GM18511 (cell line): ENCODE results near the gene ARHGAP6.
"Not testable (repeated sequence)": the region's sequence is repeated elsewhere in the genome, so short reads cannot be mapped to it uniquely, and the experiment has no call there.

Experiments
- ATAC-seq: cut with Tn5 transposase; IDR thresholded peaks from one replicate; pipeline ENCODE4 v1.9.1; 2021; ENCODE audit warnings: mild to moderate bottlenecking, moderate library complexity; ENCODE audit not compliant: unreplicated experiment

The ARHGAP6 gene

GRCh38 chrX:11578301-11578700 lies 87.4 kb downstream of the ARHGAP6 start:
- ATAC-seq: not testable (repeated sequence)

- ATAC-seq: no peak
Measured at GRCh38 chrX:11577603-11578002, 88.1 kb downstream of the ARHGAP6 start.

DNA sequence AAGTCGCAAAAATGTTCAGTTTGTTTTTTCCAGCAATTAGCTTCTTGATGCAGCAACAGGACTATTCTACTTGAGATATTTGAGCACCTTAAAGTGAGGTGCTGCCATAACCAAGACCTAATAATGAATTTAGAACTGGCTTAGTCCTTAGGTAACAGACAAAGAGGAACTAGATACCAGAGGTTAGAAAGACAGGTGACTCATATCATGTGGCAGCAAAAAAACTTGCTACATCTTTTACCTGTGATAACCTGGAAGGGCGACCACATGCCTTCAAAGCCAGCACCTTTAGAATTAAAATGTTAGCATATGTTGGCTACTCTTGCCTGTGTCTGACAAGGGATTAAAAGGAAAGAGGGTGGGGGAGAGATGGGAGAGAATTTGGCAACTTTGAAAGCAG lies 90.4 kb downstream of the ARHGAP6 start:
- ATAC-seq: peak; percentile 61

DNA sequence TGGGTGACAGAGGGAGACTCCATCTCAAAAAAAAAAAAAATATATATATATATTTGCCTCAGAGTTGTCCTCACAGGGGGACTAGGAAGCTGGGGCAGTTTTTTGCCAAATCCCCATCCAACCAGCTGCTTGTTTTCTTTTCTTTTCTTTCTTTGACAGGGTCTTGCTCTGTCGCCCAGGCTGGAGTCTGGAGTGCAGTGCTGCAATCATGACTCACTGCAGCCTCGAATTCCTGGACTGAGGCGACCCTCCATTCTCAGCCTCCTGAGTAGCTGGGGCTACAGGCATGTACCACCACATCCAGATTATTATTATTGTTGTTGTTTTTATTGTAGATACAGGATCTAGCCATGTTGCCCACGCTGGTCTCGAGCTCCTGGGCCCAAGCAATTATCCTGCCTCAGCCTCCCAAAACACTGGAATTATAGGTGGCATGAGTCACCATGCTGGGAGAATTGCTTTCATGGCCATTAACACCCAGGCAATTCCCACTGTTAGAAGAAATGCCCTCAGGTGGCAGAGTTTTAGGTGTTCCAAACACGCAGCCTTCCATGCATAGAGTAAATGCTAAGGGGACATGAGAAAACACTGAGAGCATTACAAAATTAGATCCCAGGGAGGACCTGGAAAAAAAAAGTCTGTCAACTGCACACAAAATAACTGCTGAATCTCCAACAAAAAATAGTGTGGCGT lies 98.0 kb downstream of the ARHGAP6 start:
- ATAC-seq: no peak

DNA sequence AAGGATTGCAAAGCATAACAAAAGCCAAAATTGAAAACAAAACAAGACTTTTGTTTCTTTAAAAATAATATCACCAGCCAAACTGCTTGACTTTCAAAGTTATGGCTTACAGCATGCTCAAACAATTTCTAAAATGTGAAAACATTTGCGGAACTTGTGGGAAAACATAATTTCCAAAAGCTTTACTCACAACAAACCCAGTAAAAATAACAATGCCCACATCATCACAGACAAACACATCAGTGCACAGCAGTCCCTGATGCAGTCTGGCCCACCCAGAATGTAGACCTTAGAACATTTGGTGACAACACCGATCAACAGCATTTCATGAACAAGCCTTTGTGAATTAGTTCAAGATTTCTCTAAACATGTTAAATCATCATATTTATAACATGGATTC lies 98.9 kb downstream of the ARHGAP6 start:
- ATAC-seq: no peak

- ATAC-seq: no peak
Measured at GRCh38 chrX:11566173-11566572, 99.5 kb downstream of the ARHGAP6 start.

GRCh38 chrX:11564546-11564945 lies 101.2 kb downstream of the ARHGAP6 start:
- ATAC-seq: no peak

DNA sequence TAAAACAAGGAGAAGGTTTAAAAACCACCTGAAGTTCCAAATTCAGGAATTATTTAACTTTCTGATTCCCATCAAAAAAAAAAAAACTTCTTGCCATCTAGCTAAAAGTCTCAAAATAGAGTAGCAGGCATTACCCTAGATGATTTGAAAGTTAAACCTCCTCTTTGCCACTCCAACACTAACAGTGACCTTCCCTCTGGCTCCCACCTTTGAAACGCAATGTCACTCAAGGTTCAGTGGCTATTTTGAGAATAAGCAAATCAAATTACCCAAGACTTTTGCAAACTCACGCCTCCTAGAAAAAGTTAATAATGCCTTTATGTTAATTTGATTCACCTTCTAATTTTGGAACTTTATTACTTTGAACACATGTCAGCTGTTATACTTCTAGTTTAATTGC lies 103.2 kb downstream of the ARHGAP6 start:
- no peak for ATAC-seq

DNA sequence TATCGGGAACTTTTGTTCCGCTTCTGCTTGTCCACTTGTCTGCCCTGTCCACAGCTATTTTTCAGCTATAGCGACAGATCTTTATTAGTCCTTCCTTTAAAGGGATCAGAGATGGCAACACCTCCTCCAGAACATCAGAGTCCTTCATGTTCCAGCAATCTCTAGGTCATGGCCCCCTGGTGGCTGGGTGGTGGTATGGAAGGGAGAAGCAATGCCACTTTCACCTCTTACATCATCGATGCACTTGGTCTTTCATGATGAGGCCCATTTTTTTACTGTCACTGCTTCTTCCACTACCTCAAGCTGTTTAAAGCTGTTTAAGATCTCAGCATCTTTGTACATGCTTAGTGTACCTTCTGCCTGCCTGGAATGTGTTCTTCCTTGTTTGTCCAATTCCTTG lies 106.7 kb downstream of the ARHGAP6 start:
- no peak for ATAC-seq

GRCh38 chrX:11557120-11557519 lies 108.6 kb downstream of the ARHGAP6 start:
- no peak for ATAC-seq

DNA sequence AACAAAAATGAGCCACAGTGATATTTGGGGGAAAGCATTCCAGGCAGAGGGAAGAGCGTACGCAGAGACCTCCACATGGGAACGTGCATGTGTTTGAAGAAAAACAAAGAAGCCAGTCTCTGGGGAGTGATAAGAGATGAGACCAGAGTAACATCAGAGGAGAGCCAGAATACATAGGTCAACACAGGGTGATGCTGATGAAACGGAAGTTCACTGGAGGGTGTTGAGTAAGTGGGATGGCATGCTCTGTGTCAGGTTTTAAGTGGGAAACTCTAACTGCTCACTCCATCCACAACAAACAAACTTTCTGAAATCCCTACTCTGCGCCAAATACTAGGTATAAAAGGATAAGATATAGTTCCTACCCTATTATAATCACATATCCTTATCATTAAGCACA lies 110.0 kb downstream of the ARHGAP6 start:
- ATAC-seq: no peak

- no peak for ATAC-seq
Measured at GRCh38 chrX:11553594-11553993, 112.1 kb downstream of the ARHGAP6 start.

- ATAC-seq: no peak
Measured at GRCh38 chrX:11551151-11551550, 114.6 kb downstream of the ARHGAP6 start.

DNA sequence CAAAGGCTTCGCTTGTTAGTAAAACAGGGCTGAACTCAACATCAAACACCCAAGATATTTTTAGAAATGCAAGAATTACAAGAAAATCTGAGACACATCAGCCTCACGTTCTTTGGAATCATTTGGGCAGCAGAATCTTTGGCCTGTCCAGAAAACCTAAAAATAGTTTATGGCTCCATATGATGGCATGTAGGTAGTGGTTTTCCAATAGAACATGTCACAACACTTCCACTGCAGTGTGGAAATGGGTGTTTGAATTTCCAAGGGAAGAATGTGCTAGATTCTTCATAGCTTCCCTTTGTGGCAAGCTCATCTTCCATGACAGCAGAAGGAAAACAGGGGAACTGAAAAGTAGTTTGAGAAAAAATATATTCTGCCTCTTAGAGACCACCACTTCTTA lies 118.8 kb downstream of the ARHGAP6 start:
- no peak for ATAC-seq

DNA sequence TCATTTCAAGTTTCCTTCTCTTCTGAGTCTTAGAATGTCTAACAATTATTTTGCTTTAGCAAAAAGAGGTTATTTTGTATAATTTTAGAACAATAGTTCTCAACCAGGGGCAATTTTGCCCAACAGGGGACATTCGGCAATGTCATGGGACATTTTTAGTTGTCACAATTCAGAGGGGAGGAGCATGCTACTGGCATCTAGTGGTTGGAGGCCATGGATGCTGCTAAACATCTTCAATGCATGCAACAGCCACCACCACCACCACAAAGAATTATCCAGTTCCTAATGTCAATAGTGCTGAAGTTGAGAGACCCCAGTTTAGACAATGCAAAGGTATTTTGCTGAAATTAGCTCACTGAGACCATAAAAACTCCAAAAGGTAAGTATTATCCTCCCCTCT lies 122.5 kb downstream of the ARHGAP6 start:
- no peak for ATAC-seq

- no peak for ATAC-seq
Measured at GRCh38 chrX:11541510-11541909, 124.2 kb downstream of the ARHGAP6 start.

GRCh38 chrX:11540532-11541377 lies 125.0 kb downstream of the ARHGAP6 start:
- peak; percentile 87 for ATAC-seq

DNA sequence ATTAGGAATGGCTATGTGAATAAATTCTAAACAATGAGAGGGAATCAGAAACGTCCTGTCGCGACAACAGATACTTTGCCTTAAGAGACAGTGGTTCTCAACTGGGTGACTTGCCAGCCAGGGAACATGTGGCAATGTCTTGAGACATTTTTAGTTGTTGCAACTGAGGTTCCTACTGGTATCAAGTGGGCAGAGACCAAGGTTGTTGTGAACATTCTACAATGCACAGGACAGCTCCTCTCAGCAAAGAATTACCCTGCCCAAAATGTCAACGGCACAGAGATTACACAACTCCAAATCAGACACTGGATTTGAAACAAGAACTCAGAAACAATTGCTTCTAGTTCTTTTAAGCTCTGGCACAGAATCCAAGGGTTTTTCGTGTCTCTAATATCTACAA lies 128.6 kb downstream of the ARHGAP6 start:
- ATAC-seq: no peak

GRCh38 chrX:11535156-11535919 lies 130.4 kb downstream of the ARHGAP6 start:
- ATAC-seq: no peak

DNA sequence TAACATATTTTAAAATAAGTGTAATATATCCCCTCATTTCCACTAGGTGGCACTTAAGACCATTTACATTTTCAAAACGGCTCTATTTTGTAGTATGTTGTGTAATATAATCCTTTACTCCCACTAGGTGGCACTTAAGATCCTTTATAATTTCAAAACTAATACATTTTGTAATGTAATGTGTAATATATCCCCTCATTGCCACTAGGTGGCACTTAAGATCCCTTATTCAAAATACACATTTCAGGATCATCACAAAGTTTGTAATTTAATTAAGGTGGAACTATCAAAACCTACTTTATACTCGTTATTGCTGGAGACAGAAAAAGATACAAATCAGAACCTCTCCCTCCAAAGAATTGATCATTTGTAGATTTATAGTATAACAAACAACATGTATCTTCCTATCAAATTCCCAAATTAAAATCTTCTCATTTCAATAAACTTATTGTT lies 132.5 kb downstream of the ARHGAP6 start:
- ATAC-seq: peak; percentile 88

GRCh38 chrX:11532291-11533078 lies 133.2 kb downstream of the ARHGAP6 start:
- no peak for ATAC-seq
